Esophagus (tissue), 2 donors: Measurements from ENCODE around the gene VOPP1. TPM values are rescaled to one million over a fixed set of nuclear protein-coding genes. Genes with fewer than 3 reads are reported as not detected.

Experiments
- H3K27ac ChIP-seq, 2 donors: one replicate each; pipeline ENCODE4 v1.5.1; 2013; ENCODE audit warnings: low read depth in 2 of 2, mild to moderate bottlenecking in 2 of 2, inconsistent platforms in 1 of 2, low read length in 1 of 2, moderate library complexity in 1 of 2
- H3K27me3 ChIP-seq, 2 donors: one replicate each; pipeline ENCODE4 v1.6.1; 2013; ENCODE audit warnings: low read length in 2 of 2, control low read depth in 1 of 2, mild to moderate bottlenecking in 1 of 2; ENCODE audit not compliant: insufficient read depth in 2 of 2, control insufficient read depth in 1 of 2
- H3K36me3 ChIP-seq, 2 donors: one replicate each; pipeline ENCODE4 v1.6.1; 2013; ENCODE audit warnings: low read length in 1 of 2; ENCODE audit not compliant: control insufficient read depth in 2 of 2, insufficient read depth in 2 of 2
- H3K4me1 ChIP-seq, 2 donors: one replicate each; pipeline ENCODE4 v1.6.1; 2013; ENCODE audit warnings: low read length in 1 of 2; ENCODE audit not compliant: control insufficient read depth in 2 of 2, insufficient read depth in 2 of 2
- H3K4me3 ChIP-seq, 2 donors: one replicate each; pipeline ENCODE4 v1.5.1; 2013; ENCODE audit warnings: low read length in 2 of 2, mild to moderate bottlenecking in 2 of 2, low read depth in 1 of 2, moderate library complexity in 1 of 2
- H3K9me3 ChIP-seq, 2 donors: one replicate each; pipeline ENCODE4 v1.6.1; 2013; ENCODE audit warnings: mild to moderate bottlenecking in 2 of 2, low read depth in 1 of 2, low read length in 1 of 2, moderate library complexity in 1 of 2; ENCODE audit not compliant: control insufficient read depth in 2 of 2, insufficient read depth in 1 of 2
- WGBS, 2 donors: extraction: QIAGEN DNeasy Blood & Tissue Kit; methylation state at CpG; one replicate each; pipeline ENCODE4 v1.1.7; 2013; 5-methylcytosine and 5-hydroxymethylcytosine counted together
- polyA plus RNA-seq, 2 donors: library from polyadenylated mRNA; stranded (reverse); fragments of 200-250 nt; gene quantifications; one replicate each; pipeline ENCODE4 v1.2.3, GENCODE V29; 2013
- donor health status: healthy with polysubstance abuse.
- donor health status: Bipolar disorder and iron deficiency.

The VOPP1 gene
- polyA plus RNA-seq, 2 donors: 7.5 to 10.8 TPM

DNA sequence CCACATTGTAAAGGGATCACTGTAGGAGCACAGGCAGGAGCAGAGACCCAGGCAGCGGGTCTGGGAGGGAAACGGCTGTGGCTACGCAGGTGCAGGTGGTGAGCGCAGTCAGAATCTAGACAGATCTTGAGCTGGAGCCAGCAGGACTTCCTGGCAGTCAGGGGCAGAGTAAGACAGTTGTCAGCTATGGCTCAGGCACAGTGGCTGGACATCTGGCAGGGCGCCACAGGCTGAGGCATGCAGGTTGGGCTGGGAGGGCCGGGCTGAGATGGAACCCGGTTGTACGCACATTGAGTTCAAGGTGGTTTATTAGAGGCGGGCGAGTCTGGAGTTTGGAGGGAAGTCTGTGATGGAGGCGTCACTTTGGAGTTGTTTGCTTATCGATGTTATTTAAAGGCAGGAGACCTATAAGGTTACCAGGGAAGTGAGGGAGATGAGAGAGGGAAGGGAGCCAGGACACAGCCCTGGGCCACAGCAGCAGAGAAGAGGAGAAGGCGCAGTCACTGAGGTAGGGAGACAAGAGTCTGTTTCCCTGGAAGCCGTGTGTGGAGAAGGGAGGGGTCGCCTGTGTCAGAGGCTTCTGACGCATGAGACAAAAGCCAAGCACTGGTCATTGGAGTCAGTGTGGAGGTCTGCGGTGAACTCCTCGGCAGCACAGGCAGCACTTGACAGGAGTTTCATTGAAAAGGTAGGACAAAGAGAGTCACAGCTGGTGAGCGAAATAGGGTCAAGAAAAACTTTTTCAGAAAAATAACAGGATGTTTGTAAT is 133.4 kb downstream of the VOPP1 start:
- H3K27me3 ChIP-seq: no peaks in the 10 kb centered on the region
- no peaks in the 10 kb centered on the region for H3K36me3 ChIP-seq
- WGBS, 2 donors: 63 to 71% methylated on average over 19 of the region's 19 CpGs
- H3K4me3 ChIP-seq: no peak overlapping the region
- no peaks in the 10 kb centered on the region for H3K4me1 ChIP-seq
- H3K9me3 ChIP-seq: no peaks in the 10 kb centered on the region
- no peak overlapping the region for H3K27ac ChIP-seq

- H3K27me3 ChIP-seq: no peaks in the 10 kb centered on the region
- no peak overlapping the region for H3K27ac ChIP-seq
- H3K4me1 ChIP-seq: no peaks in the 10 kb centered on the region
- no peaks in the 10 kb centered on the region for H3K9me3 ChIP-seq
- H3K36me3 ChIP-seq: no peaks in the 10 kb centered on the region
- H3K4me3 ChIP-seq: no peak overlapping the region
- WGBS, 2 donors: 86 to 87% methylated on average over 13 of the region's 13 CpGs
Measured at GRCh38 chr7:55438085-55438756, 134.1 kb downstream of the VOPP1 start.

GRCh38 chr7:55437375-55437774 is 134.9 kb downstream of the VOPP1 start:
- Histone ChIP-seq H3K4me1 (no peaks in the 10 kb centered on the region), H3K9me3 (no peaks in the 10 kb centered on the region), H3K4me3 (no peak overlapping the region), H3K27me3 (no peaks in the 10 kb centered on the region), H3K36me3 (peaks cover 0 to 2% of the 10 kb centered on the region in 2 donors), H3K27ac (no peak overlapping the region)
- WGBS, 2 donors: 88 to 96% methylated on average over 1 of the region's 1 CpG

- Histone ChIP-seq H3K4me1 (no peaks in the 10 kb centered on the region), H3K36me3 (peaks cover 0 to 2% of the 10 kb centered on the region in 2 donors), H3K27ac (no peak overlapping the region), H3K9me3 (no peaks in the 10 kb centered on the region), H3K27me3 (no peaks in the 10 kb centered on the region), H3K4me3 (no peak overlapping the region)
- WGBS, 2 donors: 75 to 82% methylated on average over 10 of the region's 10 CpGs
Measured at GRCh38 chr7:55436457-55436856, 135.8 kb downstream of the VOPP1 start.

GRCh38 chr7:55435466-55435865 is 136.8 kb downstream of the VOPP1 start:
- no peak overlapping the region for H3K4me3 ChIP-seq
- no peak overlapping the region for H3K27ac ChIP-seq
- H3K36me3 ChIP-seq: peaks cover 0 to 2% of the 10 kb centered on the region in 2 donors
- H3K4me1 ChIP-seq: no peaks in the 10 kb centered on the region
- no peaks in the 10 kb centered on the region for H3K27me3 ChIP-seq
- 78 to 81% methylated on average over 10 of the region's 10 CpGs for WGBS, 2 donors
- H3K9me3 ChIP-seq: no peaks in the 10 kb centered on the region

DNA sequence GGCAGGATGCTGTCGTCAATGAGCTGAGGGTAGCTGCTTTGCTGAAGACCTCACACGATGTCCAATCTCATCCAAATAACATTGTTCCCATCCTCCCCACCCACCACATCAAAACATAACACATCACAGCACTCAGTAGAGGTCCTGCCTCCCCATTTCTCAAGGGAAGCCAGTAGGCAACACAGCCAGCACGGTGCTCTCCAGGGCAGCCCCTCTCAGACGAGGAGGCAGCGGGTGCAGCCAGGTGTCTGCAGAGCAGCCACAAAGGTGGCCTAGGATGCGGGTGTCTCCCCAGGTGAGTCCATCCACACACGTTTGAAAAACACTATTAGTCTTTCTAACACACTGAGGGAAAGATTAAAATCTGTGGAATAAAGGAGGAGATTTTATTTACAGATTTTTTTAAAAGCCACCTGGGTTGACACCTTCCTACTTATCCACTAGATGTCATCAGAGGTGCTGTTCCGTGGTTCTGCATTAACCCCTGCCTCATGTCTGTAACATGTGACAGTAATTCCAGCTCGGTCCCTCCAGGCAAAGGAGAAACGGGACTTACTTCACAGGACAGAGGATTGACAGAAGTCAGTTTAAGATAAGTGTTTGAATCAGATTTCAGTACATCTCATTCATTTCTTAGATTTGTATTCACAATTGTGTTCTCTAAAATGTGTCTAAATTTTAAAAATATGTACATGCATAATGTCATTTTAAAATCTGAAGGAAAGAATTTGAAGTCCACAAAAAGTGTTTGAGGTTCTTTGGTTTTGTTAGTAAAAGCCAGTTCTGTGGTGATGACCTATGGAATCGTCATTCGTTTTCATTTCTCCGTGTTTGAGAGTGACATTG is 139.1 kb downstream of the VOPP1 start:
- Histone ChIP-seq H3K27ac (no peak overlapping the region), H3K36me3 (peaks cover 0 to 2% of the 10 kb centered on the region in 2 donors), H3K4me1 (no peaks in the 10 kb centered on the region), H3K27me3 (no peaks in the 10 kb centered on the region), H3K9me3 (no peaks in the 10 kb centered on the region), H3K4me3 (no peak overlapping the region)
- 62 to 64% methylated on average over 13 of the region's 13 CpGs for WGBS, 2 donors

- no peak overlapping the region for H3K27ac ChIP-seq
- WGBS, 2 donors: 76 to 79% methylated on average over 3 of the region's 3 CpGs
Measured at GRCh38 chr7:55432506-55432905, 139.8 kb downstream of the VOPP1 start.

GRCh38 chr7:55431898-55432297 is 140.4 kb downstream of the VOPP1 start:
- no peaks in the 10 kb centered on the region for H3K9me3 ChIP-seq
- H3K4me3 ChIP-seq: no peak overlapping the region
- H3K4me1 ChIP-seq: no peaks in the 10 kb centered on the region
- no peaks in the 10 kb centered on the region for H3K27me3 ChIP-seq
- WGBS, 2 donors: 30 to 44% methylated on average over 2 of the region's 2 CpGs
- peaks cover 0 to 2% of the 10 kb centered on the region in 2 donors for H3K36me3 ChIP-seq
- H3K27ac ChIP-seq: no peak overlapping the region

More at GRCh38 chr7:55432506-55432905, 139.8 kb downstream of the VOPP1 start:
- H3K4me3 ChIP-seq: no peak overlapping the region
- no peaks in the 10 kb centered on the region for H3K9me3 ChIP-seq
- H3K27me3 ChIP-seq: no peaks in the 10 kb centered on the region
- peaks cover 0 to 2% of the 10 kb centered on the region in 2 donors for H3K36me3 ChIP-seq
- H3K4me1 ChIP-seq: no peaks in the 10 kb centered on the region

DNA sequence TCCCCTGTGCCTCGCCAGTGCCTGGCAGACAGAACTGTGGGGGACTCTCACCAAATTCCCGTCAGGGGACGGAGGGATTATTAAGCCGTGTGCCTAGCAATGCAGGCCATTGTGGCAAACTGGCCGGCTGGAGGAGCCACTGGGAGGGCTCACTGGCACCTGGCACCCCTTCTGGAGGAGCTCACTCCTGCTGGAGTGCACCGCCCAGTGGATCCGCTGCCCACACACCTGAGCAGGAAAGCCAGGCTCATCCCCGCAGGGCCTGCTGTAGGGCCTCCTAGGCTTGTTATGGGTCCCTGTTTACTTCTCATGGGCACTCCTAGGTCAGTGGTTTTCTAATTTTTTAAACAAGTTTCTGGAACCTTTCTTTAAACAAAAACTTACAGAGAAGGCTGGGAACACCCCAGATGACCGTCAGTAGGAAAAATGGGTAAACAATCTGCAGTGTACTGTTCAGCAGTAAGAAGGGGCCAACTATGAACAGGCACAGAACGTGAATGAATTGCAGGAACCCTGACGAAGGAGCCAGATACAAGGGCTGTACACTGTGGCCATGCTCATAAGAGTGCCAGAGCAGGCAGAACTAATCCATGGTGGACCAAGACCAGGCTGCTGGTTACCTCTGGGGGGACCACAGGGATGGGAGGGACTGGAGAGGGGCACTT is 142.3 kb downstream of the VOPP1 start:
- 74 to 78% methylated on average over 11 of the region's 11 CpGs for WGBS, 2 donors
- Histone ChIP-seq H3K27me3 (no peaks in the 10 kb centered on the region), H3K4me3 (no peak overlapping the region), H3K27ac (no peak overlapping the region), H3K36me3 (peaks cover 0 to 9% of the 10 kb centered on the region in 2 donors), H3K4me1 (no peaks in the 10 kb centered on the region), H3K9me3 (no peaks in the 10 kb centered on the region)
